ENCODE measurements around the gene DHX8.

The DHX8 gene

DNA sequence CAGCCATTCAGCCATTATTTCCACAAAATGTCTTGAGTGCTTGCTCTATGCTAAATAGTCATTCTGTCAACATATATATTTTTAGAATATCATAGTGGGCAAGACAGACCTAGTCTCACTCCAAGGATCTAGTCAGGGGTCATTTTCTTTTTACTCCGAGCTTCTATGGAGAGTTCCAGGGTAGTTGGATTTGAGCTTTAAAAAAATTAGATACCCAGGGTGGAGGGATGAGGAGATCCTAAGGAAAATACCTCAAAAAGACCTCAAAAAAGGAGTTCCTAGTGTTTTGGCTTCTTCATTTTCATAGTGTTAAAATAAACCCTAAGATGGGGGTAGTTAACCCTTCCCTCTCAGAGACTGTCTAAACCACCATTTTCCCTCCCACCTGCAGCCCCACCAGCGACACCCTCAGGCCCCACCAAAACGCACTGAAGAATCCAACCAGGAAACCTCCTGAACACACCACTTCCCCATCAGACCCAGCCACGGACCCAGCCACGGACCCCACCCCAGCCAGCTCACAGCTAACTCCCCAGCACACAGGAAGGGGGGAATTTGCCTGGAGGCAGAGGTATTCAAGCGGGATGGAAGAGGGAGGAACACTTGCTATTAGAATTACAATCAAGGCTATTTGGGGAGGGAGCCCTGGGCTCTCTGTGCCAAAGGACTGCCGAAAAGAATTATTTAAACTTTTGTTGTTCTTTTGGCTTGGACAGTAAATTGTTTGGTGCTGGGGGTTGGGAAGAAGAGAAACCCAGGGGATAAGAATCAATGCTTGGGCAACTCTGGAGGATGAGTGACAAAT lies 60.2 kb downstream of the DHX8 start:
- intact Hi-C loops (cut with DNase I) = no loop called here
- peak in 1 of 10 donors; percentile 67 for DNase-seq

DNA sequence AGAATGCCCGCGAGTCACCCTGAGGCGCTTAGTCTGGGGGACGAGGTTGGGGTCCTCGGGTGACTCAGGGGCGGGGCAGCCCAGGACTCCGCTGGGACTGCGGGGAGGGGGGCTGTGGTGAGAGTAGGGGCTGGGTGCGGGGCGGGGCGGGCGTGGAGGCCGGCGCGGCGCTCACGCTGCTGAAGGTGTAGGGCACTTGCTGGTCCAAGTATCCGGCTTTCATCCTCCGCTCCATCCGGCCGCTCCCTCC lies 61.5 kb downstream of the DHX8 start:
- intact Hi-C loops (cut with DNase I) = no loop called here
- peak in 1 of 10 donors; percentile 84 for DNase-seq

- intact Hi-C loops (cut with DNase I) = no loop called here
- DNase-seq = peak; percentile 86 to 99 (median 91)
Observed at GRCh38 chr17:43546319-43547188, 62.8 kb downstream of the DHX8 start, which contains the start of gene ETV4. Gene ETV4, minus strand, starts transcription at chr17:43546340. Its CDS starts 723 bp downstream, at chr17:43545617.

- DNase-seq = no peak
- intact Hi-C loops (cut with DNase I) = no loop called here
Observed at GRCh38 chr17:43547189-43547550, 63.4 kb downstream of the DHX8 start.

GRCh38 chr17:43547659-43548256 lies 64.0 kb downstream of the DHX8 start:
- no peak for DNase-seq
- intact Hi-C loops (cut with DNase I) = no loop called here

DNA sequence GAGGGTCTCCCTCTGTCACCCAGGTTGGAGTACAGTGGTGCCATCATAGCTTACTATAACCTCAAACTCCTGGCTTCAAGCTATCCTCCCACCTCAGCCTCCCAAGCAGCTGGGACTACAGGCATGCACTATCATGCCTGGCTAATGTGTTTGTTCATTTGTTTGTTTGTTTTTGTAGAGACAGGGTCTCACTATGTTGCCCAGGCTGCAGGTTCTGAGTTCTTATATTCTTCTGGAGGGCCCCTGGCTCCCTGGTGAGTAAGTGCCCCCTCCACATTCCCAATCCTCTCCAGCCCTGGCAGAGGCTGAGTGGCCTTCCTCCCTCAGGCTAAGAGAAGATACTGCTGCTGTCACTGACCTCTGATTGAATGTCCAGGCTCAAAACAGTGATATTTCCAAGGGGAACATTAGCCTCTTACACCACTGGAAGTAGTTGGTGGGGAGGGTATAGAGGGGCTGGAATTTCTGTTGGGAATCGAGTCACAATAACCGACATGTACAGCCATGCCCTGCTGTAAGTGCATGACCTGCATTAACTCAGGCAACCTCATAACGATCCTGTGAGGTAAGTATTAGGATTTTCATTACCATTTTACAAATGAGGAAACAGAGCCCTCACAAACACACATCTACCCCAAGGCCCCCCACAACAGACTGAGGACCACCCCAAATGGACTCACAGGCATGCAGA lies 65.1 kb downstream of the DHX8 start:
- DNase-seq = no peak
- intact Hi-C loops (cut with DNase I) = no loop called here

GRCh38 chr17:43549496-43549895 lies 65.7 kb downstream of the DHX8 start:
- intact Hi-C loops (cut with DNase I) = no loop called here
- DNase-seq = no peak

GRCh38 chr17:43550754-43551153 lies 67.0 kb downstream of the DHX8 start:
- DNase-seq = no peak
- intact Hi-C loops (cut with DNase I) = no loop called here

- intact Hi-C loops (cut with DNase I) = no loop called here
- no peak for DNase-seq
Observed at GRCh38 chr17:43552229-43552837, 68.6 kb downstream of the DHX8 start.

- intact Hi-C loops (cut with DNase I) = no loop called here
- DNase-seq = no peak
Observed at GRCh38 chr17:43553573-43553972, 69.8 kb downstream of the DHX8 start.

- no peak for DNase-seq
- intact Hi-C loops (cut with DNase I) = no loop called here
Observed at GRCh38 chr17:43554857-43555256, 71.1 kb downstream of the DHX8 start.

GRCh38 chr17:43556292-43556691 lies 72.5 kb downstream of the DHX8 start:
- no peak for DNase-seq
- intact Hi-C loops (cut with DNase I) = no loop called here

DNA sequence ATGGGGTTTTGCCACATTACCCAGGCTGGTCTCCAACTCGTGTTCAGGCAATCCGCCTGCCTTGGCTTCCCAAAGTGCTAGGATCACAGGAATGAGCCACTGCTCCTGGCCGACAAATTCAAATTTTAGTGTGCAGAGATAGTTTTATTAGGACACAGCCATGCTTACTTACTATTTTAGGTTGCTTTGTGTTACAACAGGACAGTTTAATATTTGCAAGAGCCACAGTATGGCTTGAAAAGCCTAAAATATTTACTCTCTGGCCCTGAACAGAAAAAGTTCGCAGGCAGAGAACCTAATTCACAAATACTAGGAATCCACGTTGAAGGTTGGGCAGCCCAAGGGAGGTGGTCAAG lies 75.0 kb downstream of the DHX8 start:
- intact Hi-C loops (cut with DNase I) = no loop called here
- DNase-seq = no peak

DNA sequence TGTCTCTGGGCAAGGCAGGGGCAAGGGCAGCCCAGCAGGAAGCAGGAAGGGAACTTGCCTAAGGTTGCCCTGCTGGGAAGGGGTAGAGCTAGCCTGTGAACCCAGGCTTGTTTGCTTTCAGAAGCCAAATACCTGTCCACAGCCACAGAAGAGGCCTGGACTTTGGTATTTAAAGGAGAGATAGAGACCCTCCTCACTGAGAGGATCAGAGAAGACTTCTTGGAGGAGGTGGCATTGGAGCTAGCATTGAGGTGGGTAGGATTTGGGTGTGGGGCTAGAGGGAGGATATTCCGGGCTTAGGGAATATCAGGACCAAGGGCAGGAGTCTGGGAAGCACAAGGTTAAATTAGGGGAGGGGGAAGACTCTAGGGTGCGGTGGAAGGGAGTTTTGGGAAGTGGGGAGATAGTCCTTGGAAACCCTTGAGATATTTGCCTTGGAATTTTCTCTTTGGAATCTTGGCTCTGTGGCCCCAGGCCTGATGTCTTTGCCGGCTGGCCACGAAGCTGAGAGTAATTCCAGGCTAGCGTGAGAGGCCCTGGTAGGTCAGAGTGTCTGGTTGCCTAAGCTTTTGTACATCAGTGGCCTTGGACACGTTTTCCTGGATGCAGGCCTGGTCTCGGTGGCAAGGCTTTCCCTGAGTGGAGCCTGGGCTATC lies 75.5 kb downstream of the DHX8 start:
- intact Hi-C loops (cut with DNase I) = no loop called here
- DNase-seq = no peak

DNA sequence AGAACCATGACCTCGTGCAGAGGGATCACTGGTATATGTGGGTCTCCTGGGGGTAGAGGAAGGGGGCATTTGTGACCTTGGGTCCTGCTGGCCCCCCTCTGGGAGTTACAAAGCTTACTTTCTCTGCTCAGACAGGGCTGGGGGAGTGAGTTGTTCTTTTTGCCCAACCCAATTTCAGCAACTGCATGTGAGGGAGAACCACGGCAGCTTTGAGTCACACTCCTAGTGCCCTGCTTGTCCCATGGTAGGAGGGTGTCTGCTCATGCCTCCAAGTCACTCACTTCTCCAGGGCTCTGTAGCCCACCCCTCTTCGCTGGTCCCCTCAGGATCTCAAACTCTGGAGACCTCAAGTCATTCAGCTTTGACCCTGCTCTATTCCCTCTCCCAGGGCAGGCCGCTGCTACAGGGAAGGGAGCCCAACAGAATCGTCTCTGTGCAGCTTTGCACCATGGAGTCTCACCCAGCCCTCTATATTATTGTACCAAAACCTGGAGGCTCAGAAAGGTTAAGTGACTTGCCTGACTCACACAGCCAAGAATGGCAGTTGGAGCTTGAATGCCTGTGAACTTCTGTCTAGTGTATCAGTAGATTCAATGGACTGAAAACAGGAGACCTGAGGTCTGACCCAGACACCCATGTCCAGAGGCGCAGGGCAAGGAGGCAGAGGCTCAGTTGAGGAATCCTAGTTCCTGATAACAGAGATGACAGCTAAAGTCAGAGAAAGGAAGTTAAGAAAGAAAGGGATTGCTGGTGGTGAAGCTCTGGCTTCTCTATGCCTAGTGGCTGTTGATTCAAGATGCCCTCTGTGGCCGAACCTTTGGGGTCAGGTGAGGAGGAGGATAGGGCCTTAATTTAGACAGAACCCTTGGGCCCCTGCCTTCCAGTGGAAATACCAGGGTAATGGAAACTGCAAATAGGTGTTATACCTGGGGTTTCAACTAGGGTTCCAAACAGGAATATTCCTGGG lies 77.0 kb downstream of the DHX8 start:
- DNase-seq = no peak
- intact Hi-C loops (cut with DNase I) = no loop called here

DNA sequence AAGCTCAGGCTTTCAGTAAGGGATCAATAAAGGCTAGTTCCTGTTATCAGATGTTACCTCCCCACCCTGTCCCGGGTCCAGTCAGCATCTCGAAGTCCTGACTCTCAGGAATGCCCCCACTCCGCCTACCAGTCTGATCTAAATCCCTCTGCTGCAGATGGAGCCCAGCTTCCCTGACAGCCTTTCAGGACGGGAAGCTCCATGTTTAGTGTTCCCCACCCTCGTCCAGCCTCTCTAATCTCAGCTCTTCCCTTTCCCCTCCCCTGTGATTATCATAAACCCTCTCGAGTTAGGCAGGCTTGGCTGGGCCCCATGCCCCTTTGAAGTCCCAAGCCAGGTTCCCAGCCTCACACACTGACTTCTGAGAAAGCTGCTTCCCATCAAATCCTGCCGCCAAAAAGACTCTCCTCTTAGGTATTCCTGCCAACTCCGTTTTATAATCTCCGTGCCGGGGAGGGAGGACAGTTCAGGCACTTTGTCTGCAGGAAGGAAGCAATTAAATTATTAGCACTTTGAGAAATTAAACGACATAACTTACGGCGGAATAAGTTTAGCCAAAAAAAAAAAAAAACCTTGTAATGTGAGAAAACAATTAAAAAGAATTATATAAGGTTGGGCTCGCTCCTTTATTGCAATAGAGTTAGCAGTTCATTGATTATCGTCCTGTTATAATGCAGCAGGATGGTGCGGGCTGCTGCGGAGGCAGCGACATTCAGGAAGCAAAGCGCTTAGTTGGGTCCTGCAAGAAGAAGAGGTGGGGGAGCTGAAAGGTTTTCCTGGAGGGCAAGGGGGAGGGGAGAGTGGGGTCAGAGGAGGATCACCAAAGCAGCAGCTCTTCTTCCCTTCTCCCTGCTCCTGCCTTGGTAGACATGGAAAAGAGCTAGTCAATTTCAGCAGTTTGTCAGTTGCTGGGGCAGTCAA lies 79.2 kb downstream of the DHX8 start:
- no peak for DNase-seq
- intact Hi-C loops (cut with DNase I) = no loop called here

DNA sequence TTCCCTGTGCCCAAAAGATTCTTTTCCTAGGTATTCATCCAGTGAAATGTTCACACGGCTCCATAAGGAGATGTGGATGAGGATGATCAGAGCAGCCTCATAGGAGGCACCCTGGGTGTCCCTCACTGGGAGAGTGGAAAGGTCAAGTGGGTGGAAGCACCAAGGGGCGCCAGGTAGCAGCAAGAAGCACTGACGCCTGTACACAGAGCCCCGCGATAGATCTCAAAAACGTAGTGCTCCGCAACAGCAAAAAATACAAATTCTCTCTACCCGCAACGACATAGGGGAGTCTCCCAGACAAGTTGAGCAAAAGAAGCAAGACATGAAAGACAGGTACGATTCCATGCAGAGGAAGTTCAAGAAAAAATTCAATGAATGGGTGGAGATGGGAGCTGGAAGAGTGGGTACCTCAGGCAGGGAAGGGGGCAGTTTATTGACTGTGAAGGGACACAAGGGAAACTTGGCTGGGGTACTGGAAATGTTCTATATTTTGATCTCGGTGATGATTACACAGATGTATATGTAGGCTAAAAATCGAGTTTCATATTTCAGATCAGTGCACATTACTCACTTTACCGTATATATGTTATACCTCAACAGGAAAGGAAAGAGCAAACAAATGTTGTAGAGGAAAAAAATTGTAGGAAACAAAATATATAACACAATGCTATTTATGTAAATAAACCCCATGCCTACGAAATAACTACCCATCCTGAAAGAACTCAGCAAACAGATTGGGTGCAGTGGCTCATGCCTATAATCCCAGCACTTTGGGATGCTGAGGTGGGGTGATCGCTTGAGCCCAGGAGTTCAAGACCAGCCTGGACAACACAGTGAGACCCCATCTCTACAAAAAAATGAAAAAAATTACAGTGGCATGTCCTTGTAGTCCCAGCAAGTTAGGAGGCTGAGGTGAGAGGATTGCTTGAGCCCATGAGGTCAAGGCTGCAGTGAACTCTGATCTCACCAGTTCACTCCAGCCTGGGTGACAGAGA lies 80.1 kb downstream of the DHX8 start:
- intact Hi-C loops (cut with DNase I) = no loop called here
- no peak for DNase-seq

Measured in posterior cingulate gyrus (tissue), 11 donors.